Fibroblast of peridontal ligament (primary cell): ENCODE results near the gene KRT6C.
"Not testable (repeated sequence)": the region's sequence is repeated elsewhere in the genome, so short reads cannot be mapped to it uniquely, and the experiment has no call there.

Experiments
- DNase-seq: peaks from one replicate; pipeline ENCODE4 v3.0.0-alpha.2; 2010; ENCODE audit errors: extremely low read depth

KRT6C gene

DNA sequence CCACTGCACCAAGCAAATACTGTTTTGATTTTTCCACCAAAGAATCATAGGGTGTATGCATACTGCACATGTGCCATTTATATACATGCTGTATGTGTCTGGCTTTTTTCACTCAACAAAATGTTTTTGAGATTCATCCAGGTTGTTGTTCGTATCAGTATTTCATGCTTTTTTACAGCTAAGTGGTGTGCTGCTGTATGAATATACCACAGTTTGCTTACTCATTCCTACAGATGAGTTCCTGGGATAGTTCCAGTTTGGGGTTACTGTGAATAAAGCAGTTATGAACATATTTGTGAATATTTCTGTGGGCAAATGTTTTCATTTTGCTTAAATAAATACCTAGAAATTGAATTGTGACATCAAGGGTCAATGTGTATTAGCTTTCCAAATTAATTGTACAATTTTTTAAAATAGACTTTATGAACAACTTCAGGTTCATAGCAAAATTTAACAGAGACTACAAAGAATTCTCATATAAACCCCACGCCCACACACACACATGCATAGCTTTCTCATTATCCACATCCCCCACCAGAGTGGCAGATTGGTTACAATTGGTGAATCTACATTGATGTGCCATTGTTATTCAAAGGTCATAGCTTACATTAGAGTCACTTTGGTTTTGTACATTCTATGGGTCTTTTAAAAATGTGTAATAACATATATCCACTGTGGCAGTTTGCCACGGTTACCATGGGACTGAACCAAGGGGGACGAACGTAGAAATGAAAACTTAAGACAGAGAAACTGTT lies 26.4 kb upstream of the KRT6C start:
- DNase-seq = no peak

- no peak for DNase-seq
These were observed 25.3 kb upstream of the KRT6C start for GRCh38 chr12:52498946-52499345.

GRCh38 chr12:52497975-52498374 lies 24.4 kb upstream of the KRT6C start:
- no peak for DNase-seq

- peak; percentile 12 for DNase-seq
These were observed 23.0 kb upstream of the KRT6C start for GRCh38 chr12:52496590-52497071.

DNA sequence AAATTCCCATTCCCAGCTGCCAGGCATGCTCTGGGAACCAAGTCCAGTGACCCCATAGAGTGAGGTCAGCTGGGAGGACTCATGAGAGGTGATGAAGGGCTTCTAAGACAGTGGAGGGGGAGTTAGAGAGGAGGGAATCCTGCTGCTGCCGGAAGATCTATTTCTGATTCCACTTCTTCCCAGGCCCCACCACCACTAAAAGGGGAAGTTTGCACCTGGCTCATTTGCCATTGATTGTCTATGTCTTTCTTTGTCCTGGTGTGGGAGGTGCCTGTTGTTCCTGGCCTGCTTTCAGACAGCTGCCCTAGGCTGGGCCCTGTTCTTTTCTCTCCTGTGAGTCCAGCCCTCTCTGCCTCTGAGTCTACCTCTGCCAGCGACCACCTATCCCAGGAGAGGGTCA lies 22.4 kb upstream of the KRT6C start:
- no peak for DNase-seq

DNA sequence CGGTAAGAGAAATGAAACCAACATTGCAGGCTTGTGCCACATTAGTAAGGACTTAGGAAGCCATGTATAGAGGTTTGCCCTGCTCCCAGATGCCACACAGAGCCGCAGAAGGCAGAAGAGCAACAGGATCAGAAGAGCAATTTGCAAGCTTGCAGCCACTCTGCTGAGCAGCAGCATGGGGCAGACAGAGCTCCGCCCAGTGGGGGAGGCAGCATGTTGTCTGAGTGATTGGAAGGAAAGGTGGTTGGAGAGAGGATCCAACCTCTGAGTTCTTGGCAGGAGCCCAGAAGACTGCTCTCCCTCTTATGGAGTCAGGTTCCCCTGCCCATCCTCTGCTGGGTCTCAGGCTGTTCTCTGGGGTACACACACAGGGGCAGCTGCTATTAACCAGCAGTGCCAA lies 21.8 kb upstream of the KRT6C start:
- DNase-seq = no peak

GRCh38 chr12:52494518-52494917 lies 20.9 kb upstream of the KRT6C start:
- DNase-seq = no peak

- no peak for DNase-seq
These were observed 20.5 kb upstream of the KRT6C start for GRCh38 chr12:52494100-52494499.

GRCh38 chr12:52493172-52493571 lies 19.6 kb upstream of the KRT6C start, which contains the start of gene KRT6A:
Gene KRT6A, minus strand, starts transcription at chr12:52493257. Its CDS starts 69 bp downstream, at chr12:52493188.
- DNase-seq = no peak

DNA sequence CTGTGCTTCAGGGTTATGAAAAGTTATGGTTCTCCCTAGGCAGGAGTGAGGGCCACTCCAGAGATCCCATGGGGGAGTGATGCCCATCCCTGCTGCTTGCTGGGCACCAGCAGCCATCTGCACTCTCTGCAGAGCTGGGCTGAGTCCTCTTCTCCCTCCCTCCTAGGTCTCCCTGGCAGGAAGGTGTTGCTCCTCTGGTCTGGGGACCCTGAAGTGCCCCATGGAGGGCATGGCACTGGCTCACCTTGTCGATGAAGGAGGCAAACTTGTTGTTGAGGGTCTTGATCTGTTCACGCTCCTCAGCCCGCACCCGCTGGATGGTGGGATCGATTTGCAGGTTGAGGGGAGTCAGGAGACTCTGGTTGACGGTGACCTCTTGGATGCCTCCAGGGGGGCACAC lies 18.8 kb upstream of the KRT6C start:
- DNase-seq = not testable (repeated sequence)

GRCh38 chr12:52491495-52491894 lies 17.9 kb upstream of the KRT6C start:
- not testable (repeated sequence) for DNase-seq

GRCh38 chr12:52488736-52489135 lies 15.1 kb upstream of the KRT6C start:
- DNase-seq = no peak

DNA sequence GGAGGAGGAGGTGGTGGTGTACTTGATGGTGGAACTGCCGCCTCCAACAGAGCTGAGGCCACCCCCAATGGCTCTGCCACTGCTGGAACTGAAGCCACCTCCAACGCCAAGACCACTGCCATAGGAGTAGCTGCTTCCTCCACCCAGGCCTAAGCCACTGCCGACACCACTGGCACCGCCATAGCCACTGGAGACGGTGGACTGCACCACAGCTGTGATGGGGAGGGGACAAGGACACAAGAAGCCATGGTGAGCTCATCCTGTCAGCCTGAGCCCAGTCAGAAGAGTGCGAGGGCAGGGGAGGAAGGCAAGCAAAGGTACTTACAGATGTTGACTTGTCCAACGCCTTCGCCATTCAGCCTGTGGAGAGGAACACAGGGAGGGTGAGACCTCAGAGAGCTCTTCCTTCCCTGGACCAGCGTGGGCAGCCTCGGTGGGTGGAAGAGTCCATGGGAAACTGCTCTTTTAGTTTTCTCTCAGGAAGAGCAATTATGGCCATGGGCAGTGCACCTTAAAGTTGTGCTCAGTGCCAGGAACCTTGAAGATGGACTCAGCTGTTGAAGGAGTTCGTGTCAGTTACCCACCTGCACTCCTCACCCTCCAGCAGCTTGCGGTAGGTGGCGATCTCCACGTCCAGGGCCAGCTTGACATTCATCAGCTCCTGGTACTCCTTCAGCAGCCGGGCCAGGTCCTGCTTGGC lies 14.3 kb upstream of the KRT6C start:
- not testable (repeated sequence) for DNase-seq

GRCh38 chr12:52487211-52487610 lies 13.6 kb upstream of the KRT6C start:
- no peak for DNase-seq

DNA sequence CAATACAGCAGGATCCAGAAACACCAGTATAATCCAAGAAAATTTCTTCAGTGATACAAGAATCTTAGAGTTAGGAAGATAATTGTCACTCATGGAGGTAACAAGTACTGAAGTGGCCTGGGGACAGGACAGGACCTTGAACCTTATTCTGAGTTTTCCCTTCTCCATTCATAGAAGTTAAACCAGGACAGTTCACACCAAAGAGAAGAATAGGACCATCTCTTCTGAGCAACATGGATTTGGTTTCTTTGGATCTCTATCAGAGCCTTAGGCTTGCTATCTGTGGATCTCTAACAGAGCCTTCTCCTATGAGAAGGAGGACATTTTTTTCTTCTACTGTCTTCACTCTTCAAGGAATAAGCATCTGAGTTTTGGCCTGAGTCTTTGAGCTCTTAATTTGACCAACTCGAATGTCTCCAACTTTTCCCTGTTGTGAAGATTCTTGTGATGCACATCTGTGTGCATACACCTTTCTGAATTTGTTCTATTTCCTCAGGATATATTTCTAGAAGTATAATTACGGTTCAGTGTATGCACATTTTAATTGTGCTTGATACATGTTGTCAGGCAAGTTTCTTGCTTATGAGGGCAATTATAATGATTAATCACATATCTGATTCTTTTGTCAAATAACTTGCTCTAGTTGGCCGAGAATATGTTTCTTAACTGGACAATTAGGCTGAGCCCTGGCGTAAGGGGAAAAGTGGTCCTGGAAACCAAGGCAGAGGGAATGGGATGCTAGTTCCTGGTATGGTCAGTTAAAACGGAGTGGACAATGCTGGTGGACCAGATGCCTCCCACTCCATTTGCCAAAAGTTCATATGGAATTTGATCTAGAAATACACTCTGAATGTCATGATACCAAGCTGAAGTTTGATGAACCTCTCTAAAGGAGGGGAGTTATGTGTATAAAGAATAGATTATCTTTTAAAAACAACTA lies 12.8 kb upstream of the KRT6C start:
- DNase-seq = no peak

- DNase-seq = no peak
These were observed 6.5 kb upstream of the KRT6C start for GRCh38 chr12:52480073-52480472.

- DNase-seq = no peak
These were observed 4.0 kb upstream of the KRT6C start for GRCh38 chr12:52477651-52478050.

GRCh38 chr12:52474212-52474611 lies 607 bp upstream of the KRT6C start:
- DNase-seq = no peak

GRCh38 chr12:52469853-52470252 lies 3.8 kb downstream of the KRT6C start:
- DNase-seq = no peak

DNA sequence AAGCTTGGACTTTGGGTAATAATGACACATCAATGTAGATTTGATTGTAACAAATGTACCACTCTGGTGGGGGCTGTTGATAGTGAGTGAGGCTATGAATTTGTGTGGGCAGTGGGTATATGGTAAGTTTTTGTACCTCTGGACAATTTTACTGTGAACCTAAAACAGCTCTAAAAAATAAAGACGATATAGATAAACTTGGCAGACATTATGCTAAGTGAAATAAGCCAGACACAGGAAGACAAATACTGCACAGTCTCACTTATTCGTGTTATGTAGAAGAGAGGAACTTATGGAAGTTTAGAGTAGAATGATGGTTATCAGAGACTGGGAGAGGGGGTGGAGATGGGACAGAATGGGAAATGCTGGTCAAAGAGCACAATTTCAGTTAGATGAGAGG lies 8.7 kb downstream of the KRT6C start:
- no peak for DNase-seq

- no peak for DNase-seq
These were observed 11.9 kb downstream of the KRT6C start for GRCh38 chr12:52461693-52462092.

DNA sequence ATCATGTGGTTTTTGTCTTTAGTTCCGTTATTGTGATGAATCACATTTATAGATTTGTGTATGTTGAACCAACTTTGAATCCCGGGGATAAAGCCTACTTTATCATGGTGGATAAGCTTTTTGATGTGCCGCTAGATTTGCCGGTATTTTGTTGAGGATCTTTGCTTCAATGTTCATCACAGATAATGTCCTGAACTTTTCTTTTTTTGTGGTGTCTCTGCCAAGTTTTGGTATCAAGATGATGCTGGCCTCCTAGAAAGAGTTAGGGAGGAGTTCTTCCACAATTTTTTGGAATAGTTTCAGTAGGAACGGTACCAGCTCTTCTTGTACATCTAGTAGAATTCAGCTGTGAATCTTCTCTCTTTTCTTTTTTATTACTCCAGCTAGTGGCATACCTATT lies 14.7 kb downstream of the KRT6C start:
- DNase-seq = no peak
